MCF 10A (cell line): Measurements from ENCODE around the gene PIK3C2B. TPM values are rescaled to one million over a fixed set of nuclear protein-coding genes. Genes with fewer than 3 reads are reported as not detected.
"Not testable (repeated sequence)": the region's sequence is repeated elsewhere in the genome, so short reads cannot be mapped to it uniquely, and the experiment has no call there.

Source experiments
- BruUV-seq: library from RNA; stranded (reverse); fragments of 400-500 nt; replicated peaks from 2 replicates; lab custom pipeline; 2021; lab: Mats Ljungman, UMichigan
- CTCF ChIA-PET: fragments of 300-600 bp; sonication (Branson Sonifier 250); formaldehyde crosslinking; extraction: SDS; loops from one replicate; lab custom pipeline; 2021; ENCODE audit warnings: antibody characterized with exemption, inconsistent platforms; lab: Yijun Ruan, JAX
- POLR2A ChIA-PET: fragments of 300-600, 350-650 bp; sonication (Branson Sonifier 250); formaldehyde crosslinking; extraction: SDS; loops from one replicate; lab custom pipeline; 2020; ENCODE audit warnings: antibody characterized with exemption, inconsistent platforms; lab: Yijun Ruan, JAX
- DNase-seq: peaks from one replicate; pipeline ENCODE4 v3.0.0-alpha.2; 2018; ENCODE audit not compliant: unreplicated experiment
- H3K27ac Mint-ChIP-seq: one replicate; pipeline ENCODE4 v1.8.0; 2022; ENCODE audit warnings: mild to moderate bottlenecking, low read depth, mixed read lengths; ENCODE audit not compliant: unreplicated experiment
- H3K27me3 Mint-ChIP-seq: one replicate; pipeline ENCODE4 v1.8.0; 2022; ENCODE audit warnings: mixed read lengths; ENCODE audit not compliant: insufficient read depth, unreplicated experiment
- H3K36me3 Mint-ChIP-seq: one replicate; pipeline ENCODE4 v1.8.0; 2022; ENCODE audit warnings: mild to moderate bottlenecking, moderate library complexity, mixed read lengths; ENCODE audit not compliant: insufficient read depth, unreplicated experiment
- H3K4me1 Mint-ChIP-seq: one replicate; pipeline ENCODE4 v1.8.0; 2022; ENCODE audit warnings: mixed read lengths; ENCODE audit not compliant: insufficient read depth, unreplicated experiment
- H3K4me3 Mint-ChIP-seq: one replicate; pipeline ENCODE4 v1.8.0; 2022; ENCODE audit warnings: mild to moderate bottlenecking, moderate library complexity, mixed read lengths; ENCODE audit not compliant: unreplicated experiment
- H3K9me3 Mint-ChIP-seq: one replicate; pipeline ENCODE4 v1.8.0; 2022; ENCODE audit warnings: mixed read lengths; ENCODE audit not compliant: unreplicated experiment
- intact Hi-C: fragments of 100-400 bp; cut with micrococcal nuclease; formaldehyde crosslinking; loops from 2 replicates; pipeline ENCODE4 v1.14.1; 2022
- total RNA-seq: library from RNA; stranded (reverse); gene quantifications from 2 replicates; pipeline ENCODE4 v1.2.3, GENCODE V29; 2022
- TF ChIP-seq, protein P1 (sequence below): fragments of 200-600 bp; IDR thresholded peaks from one replicate; pipeline ENCODE4 v1.8.0; 2022; ENCODE audit warnings: antibody characterized with exemption, mild to moderate bottlenecking; ENCODE audit not compliant: unreplicated experiment

PIK3C2B gene
- total RNA-seq, 1 experiment from 2014 or later, result 3.4 TPM

- Mint-ChIP-seq H3K4me3 (peak overlapping the region; percentile 6), H3K36me3 (peaks cover 74% of the 10 kb centered on the region), H3K9me3 (peaks cover 14% of the 10 kb centered on the region), H3K27me3 (no peaks in the 10 kb centered on the region), H3K4me1 (peaks cover 33% of the 10 kb centered on the region), H3K27ac (peak overlapping the region; percentile 50)
- peak; percentile 77 for DNase-seq
- ChIA-PET POLR2A (interaction anchor here (0.6 to 2.4 kb wide), 8 partner anchors 8 to 1111 kb away, joined by 3 to 32 read pairs (median 3); no protein-coding TSS in a partner anchor), CTCF (interaction anchor here (0.8 to 1.5 kb wide), 3 partner anchors 12 to 286 kb away, joined by 3 to 6 read pairs (median 4); no protein-coding TSS in a partner anchor)
- TF ChIP-seq, protein P1, sequence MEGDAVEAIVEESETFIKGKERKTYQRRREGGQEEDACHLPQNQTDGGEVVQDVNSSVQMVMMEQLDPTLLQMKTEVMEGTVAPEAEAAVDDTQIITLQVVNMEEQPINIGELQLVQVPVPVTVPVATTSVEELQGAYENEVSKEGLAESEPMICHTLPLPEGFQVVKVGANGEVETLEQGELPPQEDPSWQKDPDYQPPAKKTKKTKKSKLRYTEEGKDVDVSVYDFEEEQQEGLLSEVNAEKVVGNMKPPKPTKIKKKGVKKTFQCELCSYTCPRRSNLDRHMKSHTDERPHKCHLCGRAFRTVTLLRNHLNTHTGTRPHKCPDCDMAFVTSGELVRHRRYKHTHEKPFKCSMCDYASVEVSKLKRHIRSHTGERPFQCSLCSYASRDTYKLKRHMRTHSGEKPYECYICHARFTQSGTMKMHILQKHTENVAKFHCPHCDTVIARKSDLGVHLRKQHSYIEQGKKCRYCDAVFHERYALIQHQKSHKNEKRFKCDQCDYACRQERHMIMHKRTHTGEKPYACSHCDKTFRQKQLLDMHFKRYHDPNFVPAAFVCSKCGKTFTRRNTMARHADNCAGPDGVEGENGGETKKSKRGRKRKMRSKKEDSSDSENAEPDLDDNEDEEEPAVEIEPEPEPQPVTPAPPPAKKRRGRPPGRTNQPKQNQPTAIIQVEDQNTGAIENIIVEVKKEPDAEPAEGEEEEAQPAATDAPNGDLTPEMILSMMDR, result no peak
- intact Hi-C loops, result no loop called here
- no TSS peak for BruUV-seq
Observed at GRCh38 chr1:204520834-204521709, 26.5 kb upstream of the PIK3C2B start.

DNA sequence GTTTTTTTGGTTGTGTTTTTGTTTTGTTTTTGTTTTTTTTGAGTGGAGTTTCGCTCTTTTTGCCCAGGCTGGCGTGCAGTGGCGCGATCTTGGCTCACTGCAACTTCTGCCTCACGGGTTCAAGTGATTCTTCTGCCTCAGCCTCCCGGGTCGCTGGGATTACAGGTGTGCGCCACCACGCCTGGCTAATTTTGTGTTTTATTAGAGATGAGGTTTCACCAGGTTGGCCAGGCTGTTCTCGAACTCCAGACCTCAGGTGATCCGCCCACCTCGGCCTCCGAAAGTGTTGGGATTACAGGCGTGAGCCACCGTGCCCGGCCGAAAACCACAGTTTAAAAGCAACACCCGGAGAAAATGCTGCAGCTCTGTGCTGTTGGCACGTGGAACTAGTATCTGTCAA lies 22.8 kb upstream of the PIK3C2B start:
- POLR2A ChIA-PET, result interaction anchor here (0.6 to 6.0 kb wide), 10 partner anchors 10 to 1224 kb away, joined by 4 to 232 read pairs (median 8); partner anchors contain the start of gene PIK3C2B
- peaks cover 38% of the 10 kb centered on the region for H3K36me3 Mint-ChIP-seq
- DNase-seq, H3K27ac Mint-ChIP-seq, H3K9me3 Mint-ChIP-seq, intact Hi-C loops, BruUV-seq, H3K4me3 Mint-ChIP-seq, H3K27me3 Mint-ChIP-seq: not testable (repeated sequence)
- CTCF ChIA-PET, result interaction anchor here (0.5 to 6.1 kb wide), 7 partner anchors 14 to 1223 kb away, joined by 3 to 34 read pairs (median 3); no protein-coding TSS in a partner anchor
- peaks cover 19% of the 10 kb centered on the region for H3K4me1 Mint-ChIP-seq

- TF ChIP-seq, protein P1, result no peak
- DNase-seq, result peak; percentile 100
- H3K9me3 Mint-ChIP-seq, result no peaks in the 10 kb centered on the region
- H3K27ac Mint-ChIP-seq, result no peak within 1 kb of the TSS
- intact Hi-C loops, result loop anchor here (1.0 kb wide), 1 partner anchor 9 kb away; no protein-coding TSS in a partner anchor
- H3K36me3 Mint-ChIP-seq, result peaks cover 27% of the 10 kb centered on the region
- H3K27me3 Mint-ChIP-seq, result no peaks in the 10 kb centered on the region
- peaks cover 12% of the 10 kb centered on the region for H3K4me1 Mint-ChIP-seq
- BruUV-seq, result TSS peak; percentile 39
- ChIA-PET POLR2A (interaction anchor here (0.5 to 6.0 kb wide), 39 partner anchors 9 to 1225 kb away, joined by 3 to 232 read pairs (median 5); partner anchors contain the start of genes PIK3C2B and RBBP5), CTCF (interaction anchor here (0.6 to 6.1 kb wide), 15 partner anchors 9 to 817 kb away, joined by 3 to 34 read pairs (median 4); no protein-coding TSS in a partner anchor)
- H3K4me3 Mint-ChIP-seq, result no peak within 1 kb of the TSS
Observed at GRCh38 chr1:204516180-204516879, 21.7 kb upstream of the PIK3C2B start, which contains the start of gene MDM4. TSS of gene MDM4 (plus strand) at chr1:204516406. CDS start at chr1:204525519, 9,113 bp downstream.

DNA sequence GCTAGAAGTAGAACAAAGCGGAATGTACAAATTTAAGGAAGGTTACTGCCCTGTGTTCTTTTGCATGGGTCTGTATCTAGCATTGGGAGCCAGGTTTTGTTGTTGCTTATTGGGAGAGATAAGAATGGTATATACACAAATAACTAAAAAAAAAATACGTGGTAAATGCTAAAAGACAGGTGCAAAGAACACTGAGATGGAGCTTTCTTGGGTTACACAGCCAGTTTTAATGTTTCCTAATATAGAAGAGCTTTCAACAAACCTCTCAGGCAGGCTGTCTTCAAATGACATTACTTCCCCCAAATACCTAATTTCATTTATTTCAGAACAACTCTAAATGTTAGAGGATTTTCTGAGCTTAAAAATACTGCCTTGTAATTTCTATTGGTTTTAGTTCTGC lies 20.2 kb upstream of the PIK3C2B start:
- H3K27me3 Mint-ChIP-seq, result no peaks in the 10 kb centered on the region
- no peak overlapping the region for H3K4me3 Mint-ChIP-seq
- no peak overlapping the region for H3K27ac Mint-ChIP-seq
- ChIA-PET POLR2A (interaction anchor here (0.5 to 6.0 kb wide), 11 partner anchors 8 to 525 kb away, joined by 3 to 232 read pairs (median 15); no protein-coding TSS in a partner anchor), CTCF (interaction anchor here (0.6 to 6.1 kb wide), 9 partner anchors 9 to 845 kb away, joined by 3 to 34 read pairs (median 12); no protein-coding TSS in a partner anchor)
- intact Hi-C loops, result no loop called here
- TF ChIP-seq, protein P1, result no peak
- no peaks in the 10 kb centered on the region for H3K4me1 Mint-ChIP-seq
- no peak for DNase-seq
- H3K9me3 Mint-ChIP-seq, result no peaks in the 10 kb centered on the region
- peaks cover 22% of the 10 kb centered on the region for H3K36me3 Mint-ChIP-seq
- no TSS peak for BruUV-seq
